Fibroblast of mammary gland (primary cell): ENCODE measurements around the gene CNOT10.
A peak's percentile ranks its signal among the peaks of the same experiment; 100 is the strongest.
"Not testable (repeated sequence)": the region's sequence is repeated elsewhere in the genome, so short reads cannot be mapped to it uniquely, and the experiment has no call there.

Source experiments
- DNase-seq: peaks from one replicate; pipeline ENCODE4 v3.0.0-alpha.2; 2010; ENCODE audit warnings: low read depth
- H3K4me3 ChIP-seq: 2 replicates; pipeline ENCODE4 v1.5.1; 2011; ENCODE audit warnings: low read depth, mild to moderate bottlenecking, low read length, moderate library complexity; ENCODE audit not compliant: control insufficient read depth
- CTCF ChIP-seq: conservative IDR thresholded peaks from 2 replicates; pipeline ENCODE4 v1.5.1; 2011; ENCODE audit warnings: low read depth, low read length, inconsistent platforms; ENCODE audit not compliant: control insufficient read depth, insufficient read depth

CNOT10 gene

GRCh38 chr3:32794487-32795308, 109.7 kb downstream of the CNOT10 start:
- TF ChIP-seq CTCF = no peak
- H3K4me3 ChIP-seq = no peak overlapping the region
- DNase-seq = peak; percentile 7

- not testable (repeated sequence) for DNase-seq, H3K4me3 ChIP-seq
These were observed 111.5 kb downstream of the CNOT10 start for GRCh38 chr3:32796384-32796950.

- no peak overlapping the region for H3K4me3 ChIP-seq
- no peak for DNase-seq
- TF ChIP-seq CTCF = no peak
These were observed 112.8 kb downstream of the CNOT10 start for GRCh38 chr3:32797776-32798175.

- not testable (repeated sequence) for H3K4me3 ChIP-seq, DNase-seq
These were observed 116.5 kb downstream of the CNOT10 start for GRCh38 chr3:32801440-32801839.

- TF ChIP-seq CTCF = no peak
- H3K4me3 ChIP-seq = no peak overlapping the region
- no peak for DNase-seq
These were observed 128.2 kb downstream of the CNOT10 start for GRCh38 chr3:32813180-32813579.

GRCh38 chr3:32814361-32814760, 129.4 kb downstream of the CNOT10 start:
- DNase-seq = no peak
- TF ChIP-seq CTCF = no peak
- no peak overlapping the region for H3K4me3 ChIP-seq

GRCh38 chr3:32815841-32816438, 131.0 kb downstream of the CNOT10 start:
- no peak for DNase-seq
- H3K4me3 ChIP-seq = no peak overlapping the region
- no peak for TF ChIP-seq CTCF
